Left ventricle myocardium inferior (tissue), 1 donor: ENCODE data around the gene ADAD2. TPM values are rescaled to one million over a fixed set of nuclear protein-coding genes. Genes with fewer than 3 reads are reported as not detected.

ENCODE experiments used
- DNase-seq: peaks from one replicate; pipeline ENCODE4 v3.0.0-alpha.2; 2020
- H3K27ac ChIP-seq: fragments of 200-600 bp; replicated peaks from 2 replicates; pipeline ENCODE4 v1.8.0; 2021
- H3K27me3 ChIP-seq: fragments of 200-600 bp; 2 replicates; pipeline ENCODE4 v1.8.0; 2021; ENCODE audit warnings: low read depth
- H3K36me3 ChIP-seq: fragments of 200-600 bp; 2 replicates; pipeline ENCODE4 v1.8.0; 2021
- H3K4me1 ChIP-seq: fragments of 200-600 bp; 2 replicates; pipeline ENCODE4 v1.8.0; 2021
- H3K4me3 ChIP-seq: fragments of 200-600 bp; 2 replicates; pipeline ENCODE4 v1.8.0; 2021; ENCODE audit warnings: mild to moderate bottlenecking, moderate library complexity
- H3K9me3 ChIP-seq: fragments of 200-600 bp; replicated peaks from 2 replicates; pipeline ENCODE4 v1.8.0; 2021
- CTCF ChIP-seq: fragments of 200-600 bp; IDR thresholded peaks from 2 replicates; pipeline ENCODE4 v1.8.0; 2021; ENCODE audit warnings: antibody characterized with exemption, mild to moderate bottlenecking, borderline replicate concordance
- intact Hi-C: fragments of 100-400 bp; cut with micrococcal nuclease; formaldehyde crosslinking; loops from one replicate; pipeline ENCODE4 v1.11.0; 2022
- long read RNA-seq: library from polyadenylated mRNA; unstranded; transcript quantifications from one replicate; pipeline ENCODE4 v2.0.0, GENCODE V29; 2021
- total RNA-seq: library from RNA; stranded (reverse); fragmentation: NEBNext Ultra II Directional; extraction: Animal tissue kit (Norgen Biotek cat#: 25700); gene quantifications from one replicate; pipeline ENCODE4 v1.2.1, GENCODE V29; 2021
- donor health status: DM: no; HTN: yes; CAD: no; lungs with severe emphysema.

The ADAD2 gene
- 0.52 TPM for total RNA-seq
- long read RNA-seq: 0 reads

- no peak for DNase-seq
- H3K27me3 ChIP-seq: peaks cover 11% of the 10 kb centered on the region
- no peak within 1 kb of the TSS for H3K4me3 ChIP-seq
- H3K4me1 ChIP-seq: peaks cover 15% of the 10 kb centered on the region
- no peak for TF ChIP-seq CTCF
- intact Hi-C loops: no loop called here
- H3K36me3 ChIP-seq: no peaks in the 10 kb centered on the region
- no peak within 1 kb of the TSS for H3K27ac ChIP-seq
- no peaks in the 10 kb centered on the region for H3K9me3 ChIP-seq
These were observed at the start of gene ADAD2 for GRCh38 chr16:84190731-84191388. ADAD2 (plus strand) TSS chr16:84191157; CDS start chr16:84191231, 74 bp downstream.

- no peak for TF ChIP-seq CTCF
- H3K36me3 ChIP-seq: no peaks in the 10 kb centered on the region
- DNase-seq: no peak
- intact Hi-C loops: no loop called here
- H3K4me3 ChIP-seq: no peak overlapping the region
- H3K9me3 ChIP-seq: no peaks in the 10 kb centered on the region
- peaks cover 47% of the 10 kb centered on the region for H3K4me1 ChIP-seq
- no peak overlapping the region for H3K27ac ChIP-seq
- no peaks in the 10 kb centered on the region for H3K27me3 ChIP-seq
These were observed 47.9 kb upstream of the ADAD2 start for GRCh38 chr16:84143081-84143480.

- peak overlapping the region; percentile 93 for H3K4me3 ChIP-seq
- TF ChIP-seq CTCF: no peak
- peaks cover 41% of the 10 kb centered on the region for H3K4me1 ChIP-seq
- H3K36me3 ChIP-seq: no peaks in the 10 kb centered on the region
- intact Hi-C loops: no loop called here
- DNase-seq: no peak
- H3K27me3 ChIP-seq: no peaks in the 10 kb centered on the region
- peak overlapping the region; percentile 84 for H3K27ac ChIP-seq
- no peaks in the 10 kb centered on the region for H3K9me3 ChIP-seq
These were observed 47.2 kb upstream of the ADAD2 start for GRCh38 chr16:84143784-84144199.

- Histone ChIP-seq H3K9me3 (no peaks in the 10 kb centered on the region), H3K4me1 (peaks cover 35% of the 10 kb centered on the region), H3K27me3 (no peaks in the 10 kb centered on the region), H3K27ac (peak overlapping the region; percentile 84), H3K36me3 (no peaks in the 10 kb centered on the region), H3K4me3 (peak overlapping the region; percentile 93)
- intact Hi-C loops: no loop called here
- DNase-seq: peak; percentile 32
- TF ChIP-seq CTCF: no peak
These were observed 46.6 kb upstream of the ADAD2 start for GRCh38 chr16:84144209-84144858.

DNA sequence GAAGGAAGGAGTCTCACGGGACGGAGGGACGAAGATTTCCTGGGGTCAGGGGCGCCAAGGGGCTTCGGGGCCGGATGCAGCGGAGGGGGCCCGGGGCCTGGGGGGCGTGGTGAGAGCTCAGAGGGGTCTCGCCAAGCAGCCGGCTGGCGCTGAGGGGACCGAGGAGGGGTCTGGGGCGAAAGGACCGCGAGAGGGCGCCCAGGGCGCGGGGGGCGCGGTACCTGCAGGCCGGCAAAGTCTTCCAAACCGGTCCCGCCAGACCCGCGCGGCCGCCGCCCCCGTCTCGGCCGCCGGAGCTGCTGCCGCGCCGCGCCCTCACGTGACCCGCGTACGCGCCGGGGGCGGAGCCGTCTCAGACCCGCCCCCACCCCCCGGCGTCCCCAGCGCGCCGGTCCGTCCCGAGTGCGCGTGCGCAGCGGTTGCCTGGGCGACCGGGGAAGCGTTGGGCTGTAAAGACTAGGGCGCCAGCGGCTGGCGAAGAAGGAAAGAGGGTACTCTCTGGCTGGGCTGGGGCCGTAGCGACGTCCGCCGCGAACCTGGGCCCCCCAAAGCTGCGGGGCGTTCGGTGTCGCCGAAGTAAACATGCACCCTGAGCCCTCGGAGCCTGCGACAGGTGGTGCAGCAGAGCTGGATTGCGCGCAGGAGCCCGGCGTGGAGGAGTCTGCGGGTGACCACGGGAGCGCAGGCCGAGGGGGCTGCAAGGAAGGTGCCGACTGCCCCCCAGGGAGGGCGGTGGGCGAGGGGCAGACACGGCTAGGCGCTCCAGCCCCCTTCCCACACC lies 45.9 kb upstream of the ADAD2 start, which contains the start of the genes DNAAF1 and HSDL1:
DNAAF1 (plus strand) TSS at position 450 of the 781 bp plus-strand sequence; CDS start at position 583, 133 bp downstream.
HSDL1 (minus strand) TSS at position 319 of the 781 bp plus-strand sequence. CDS start 13,856 bp downstream, outside the sequence.
- peak; percentile 91 for DNase-seq
- H3K4me1 ChIP-seq: peaks cover 28% of the 10 kb centered on the region
- peak within 1 kb of the TSS; percentile 93 for H3K4me3 ChIP-seq
- intact Hi-C loops: no loop called here
- no peaks in the 10 kb centered on the region for H3K9me3 ChIP-seq
- peak; percentile 25 for TF ChIP-seq CTCF
- peak within 1 kb of the TSS; percentile 84 for H3K27ac ChIP-seq
- H3K36me3 ChIP-seq: no peaks in the 10 kb centered on the region
- no peaks in the 10 kb centered on the region for H3K27me3 ChIP-seq
